ENCODE data around the gene OR51B2.

DNA sequence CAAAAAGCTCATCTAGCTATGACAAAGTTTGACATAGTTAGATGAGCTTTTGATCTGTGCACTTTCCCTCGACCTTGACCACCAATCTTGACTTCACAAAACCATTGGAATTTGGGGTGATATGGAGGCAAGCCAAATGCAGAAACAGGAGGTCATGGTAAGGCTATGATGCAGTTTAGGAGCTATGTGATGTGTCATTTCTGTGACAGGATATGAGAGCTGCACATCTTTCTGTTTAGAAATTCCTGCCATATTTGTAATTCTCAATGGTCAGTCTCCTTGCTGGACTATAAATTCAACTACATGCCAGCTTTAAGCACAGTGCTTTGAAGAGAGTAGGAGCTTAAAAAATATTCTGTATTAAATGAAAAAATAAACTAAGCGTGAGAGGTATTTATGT is 40.1 kb upstream of the OR51B2 start:
- TF ChIP-seq POLR2AphosphoS5 (IDR thresholded peaks at IDR 0.05) (no peak), POLR2A (IDR thresholded peaks at IDR 0.05) (no peak)
- TF ChIP-seq, protein P1, sequence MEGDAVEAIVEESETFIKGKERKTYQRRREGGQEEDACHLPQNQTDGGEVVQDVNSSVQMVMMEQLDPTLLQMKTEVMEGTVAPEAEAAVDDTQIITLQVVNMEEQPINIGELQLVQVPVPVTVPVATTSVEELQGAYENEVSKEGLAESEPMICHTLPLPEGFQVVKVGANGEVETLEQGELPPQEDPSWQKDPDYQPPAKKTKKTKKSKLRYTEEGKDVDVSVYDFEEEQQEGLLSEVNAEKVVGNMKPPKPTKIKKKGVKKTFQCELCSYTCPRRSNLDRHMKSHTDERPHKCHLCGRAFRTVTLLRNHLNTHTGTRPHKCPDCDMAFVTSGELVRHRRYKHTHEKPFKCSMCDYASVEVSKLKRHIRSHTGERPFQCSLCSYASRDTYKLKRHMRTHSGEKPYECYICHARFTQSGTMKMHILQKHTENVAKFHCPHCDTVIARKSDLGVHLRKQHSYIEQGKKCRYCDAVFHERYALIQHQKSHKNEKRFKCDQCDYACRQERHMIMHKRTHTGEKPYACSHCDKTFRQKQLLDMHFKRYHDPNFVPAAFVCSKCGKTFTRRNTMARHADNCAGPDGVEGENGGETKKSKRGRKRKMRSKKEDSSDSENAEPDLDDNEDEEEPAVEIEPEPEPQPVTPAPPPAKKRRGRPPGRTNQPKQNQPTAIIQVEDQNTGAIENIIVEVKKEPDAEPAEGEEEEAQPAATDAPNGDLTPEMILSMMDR (IDR thresholded peaks at IDR 0.05) = no peak

Data from sigmoid colon (tissue), 4 donors.